Stimulated activated CD8-positive, alpha-beta memory T cell treated with anti-CD3 and anti-CD28 coated beads, Interleukin-4, amount 100 ng/mL, for 1 hour (primary cell): ENCODE data around the gene PPFIA3.
"Not testable (repeated sequence)": the region's sequence is repeated elsewhere in the genome, so short reads cannot be mapped to it uniquely, and the experiment has no call there.

Experiments
- DNase-seq, 2 donors: peaks; one replicate each; pipeline ENCODE4 v3.0.0-alpha.2; 2020; ENCODE audit warnings: low read depth in 2 of 2, low spot score in 1 of 2

PPFIA3 gene

DNA sequence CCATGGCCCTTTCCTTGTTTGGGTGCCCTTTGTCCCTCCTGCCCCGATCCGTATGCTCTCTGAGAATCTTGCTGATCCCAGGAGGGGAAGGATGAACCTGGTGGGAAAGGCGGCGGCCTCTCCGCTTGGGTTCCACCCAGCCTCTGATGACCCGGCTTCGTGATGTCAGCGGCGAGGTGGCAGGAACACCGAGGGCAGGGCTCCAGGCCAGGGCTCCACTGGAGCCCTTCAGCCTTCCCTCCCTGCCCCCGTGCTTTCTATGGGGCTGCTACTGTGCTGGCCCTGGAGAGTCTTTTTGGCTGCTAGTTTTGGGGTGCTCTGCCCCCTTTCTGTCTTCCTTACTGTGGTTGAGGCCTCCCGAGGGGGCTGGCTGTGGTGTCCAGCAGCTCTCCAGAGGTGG is 17.0 kb upstream of the PPFIA3 start:
- DNase-seq = no peak

- no peak for DNase-seq
These were observed 15.8 kb upstream of the PPFIA3 start for GRCh38 chr19:49103331-49104085.

GRCh38 chr19:49104229-49104864 is 15.0 kb upstream of the PPFIA3 start:
- no peak for DNase-seq

- DNase-seq = no peak
These were observed 12.7 kb upstream of the PPFIA3 start for GRCh38 chr19:49106648-49107135.

DNA sequence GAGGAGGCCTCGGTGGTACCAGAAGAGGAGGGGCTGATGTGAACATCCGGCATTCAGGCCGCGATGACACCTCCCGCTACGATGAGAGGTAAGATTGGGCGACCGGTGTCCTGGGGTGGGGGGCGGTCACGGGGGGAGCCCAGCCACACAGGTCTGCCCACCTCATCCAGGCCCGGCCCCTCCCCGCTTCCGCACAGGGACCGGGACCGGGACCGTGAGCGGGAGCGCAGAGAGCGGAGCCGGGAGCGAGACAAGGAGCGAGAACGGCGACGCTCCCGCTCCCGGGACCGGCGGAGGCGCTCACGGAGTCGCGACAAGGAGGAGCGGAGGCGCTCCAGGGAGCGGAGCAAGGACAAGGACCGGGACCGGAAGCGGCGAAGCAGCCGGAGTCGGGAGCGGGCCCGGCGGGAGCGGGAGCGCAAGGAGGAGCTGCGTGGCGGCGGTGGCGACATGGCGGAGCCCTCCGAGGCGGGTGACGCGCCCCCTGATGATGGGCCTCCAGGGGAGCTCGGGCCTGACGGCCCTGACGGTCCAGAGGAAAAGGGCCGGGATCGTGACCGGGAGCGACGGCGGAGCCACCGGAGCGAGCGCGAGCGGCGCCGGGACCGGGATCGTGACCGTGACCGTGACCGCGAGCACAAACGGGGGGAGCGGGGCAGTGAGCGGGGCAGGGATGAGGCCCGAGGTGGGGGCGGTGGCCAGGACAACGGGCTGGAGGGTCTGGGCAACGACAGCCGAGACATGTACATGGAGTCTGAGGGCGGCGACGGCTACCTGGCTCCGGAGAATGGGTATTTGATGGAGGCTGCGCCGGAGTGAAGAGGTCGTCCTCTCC is 11.5 kb upstream of the PPFIA3 start:
- DNase-seq = no peak

GRCh38 chr19:49109051-49109450 is 10.3 kb upstream of the PPFIA3 start:
- DNase-seq = no peak

DNA sequence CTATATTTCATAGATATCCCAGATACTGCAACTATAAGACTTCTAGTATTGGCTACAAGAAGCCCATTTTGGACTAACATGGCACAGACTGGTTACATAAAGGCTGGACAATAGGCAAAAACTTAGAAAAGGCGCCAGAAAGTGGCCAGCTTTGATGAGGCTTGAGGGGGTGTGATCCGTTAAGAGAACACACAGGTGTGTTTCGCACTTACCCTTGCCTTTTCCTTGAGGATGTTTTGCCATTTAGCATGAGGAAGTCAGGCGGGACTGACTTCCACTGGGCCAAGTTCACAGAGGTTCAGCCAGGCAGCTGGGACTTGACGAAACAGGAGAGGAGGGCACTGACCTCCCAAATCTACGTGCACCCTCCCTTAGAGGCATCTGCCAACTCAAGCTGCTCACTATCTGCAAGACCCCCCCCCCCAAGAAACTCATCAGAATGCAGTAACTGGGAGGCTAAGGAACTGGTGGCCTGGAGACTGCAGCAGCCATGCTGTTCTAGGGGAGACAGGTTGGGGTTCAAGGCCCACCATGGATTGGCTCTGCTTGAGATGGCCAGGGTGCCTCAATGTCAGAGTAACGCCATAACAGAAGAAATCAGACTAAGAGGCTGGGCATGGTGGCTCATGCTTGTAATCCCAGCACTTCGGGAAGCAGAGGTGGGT is 9.6 kb upstream of the PPFIA3 start:
- no peak for DNase-seq

- DNase-seq = no peak
These were observed 8.8 kb upstream of the PPFIA3 start for GRCh38 chr19:49110567-49110966.

GRCh38 chr19:49111218-49111998 is 7.9 kb upstream of the PPFIA3 start:
- DNase-seq = no peak

- DNase-seq = peak in 1 of 2 donors; percentile 44
These were observed 5.3 kb upstream of the PPFIA3 start, which contains the start of gene LIN7B for GRCh38 chr19:49113762-49114629. TSS of gene LIN7B (plus strand) at chr19:49114370. CDS start at chr19:49114405, 35 bp downstream.

DNA sequence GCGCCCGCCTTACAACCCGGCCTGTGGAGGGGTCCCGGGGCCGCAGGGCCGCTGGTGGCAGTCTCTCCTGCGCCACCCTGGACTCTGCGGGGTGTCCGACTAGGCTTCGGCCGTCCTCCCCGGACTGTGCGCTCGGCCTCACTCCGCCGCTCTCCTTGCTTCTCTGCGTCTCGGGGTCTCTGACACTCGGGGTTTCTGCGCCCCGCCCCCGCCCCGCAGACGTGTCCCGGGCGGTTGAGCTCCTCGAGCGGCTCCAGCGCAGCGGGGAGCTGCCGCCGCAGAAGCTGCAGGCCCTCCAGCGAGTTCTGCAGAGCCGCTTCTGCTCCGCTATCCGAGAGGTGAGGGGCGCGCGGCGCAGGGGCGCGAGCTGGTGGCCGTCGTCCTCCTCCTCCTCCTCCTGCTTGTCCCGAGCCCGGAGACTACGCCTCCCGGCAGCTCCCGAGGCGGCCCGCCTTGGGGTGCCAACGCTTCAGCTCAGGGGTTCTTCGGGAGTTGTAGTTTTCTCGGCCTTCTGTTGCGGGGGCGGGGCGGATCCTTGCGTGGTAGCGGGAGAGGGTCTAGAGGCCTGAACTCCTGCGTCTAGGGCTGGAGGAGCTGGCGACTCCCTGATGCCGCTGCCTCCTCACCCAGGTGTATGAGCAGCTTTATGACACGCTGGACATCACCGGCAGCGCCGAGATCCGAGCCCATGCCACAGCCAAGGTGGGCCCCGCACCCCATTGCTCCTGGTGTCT is 4.5 kb upstream of the PPFIA3 start:
- DNase-seq = no peak

GRCh38 chr19:49116544-49116943 is 2.8 kb upstream of the PPFIA3 start:
- DNase-seq = no peak

DNA sequence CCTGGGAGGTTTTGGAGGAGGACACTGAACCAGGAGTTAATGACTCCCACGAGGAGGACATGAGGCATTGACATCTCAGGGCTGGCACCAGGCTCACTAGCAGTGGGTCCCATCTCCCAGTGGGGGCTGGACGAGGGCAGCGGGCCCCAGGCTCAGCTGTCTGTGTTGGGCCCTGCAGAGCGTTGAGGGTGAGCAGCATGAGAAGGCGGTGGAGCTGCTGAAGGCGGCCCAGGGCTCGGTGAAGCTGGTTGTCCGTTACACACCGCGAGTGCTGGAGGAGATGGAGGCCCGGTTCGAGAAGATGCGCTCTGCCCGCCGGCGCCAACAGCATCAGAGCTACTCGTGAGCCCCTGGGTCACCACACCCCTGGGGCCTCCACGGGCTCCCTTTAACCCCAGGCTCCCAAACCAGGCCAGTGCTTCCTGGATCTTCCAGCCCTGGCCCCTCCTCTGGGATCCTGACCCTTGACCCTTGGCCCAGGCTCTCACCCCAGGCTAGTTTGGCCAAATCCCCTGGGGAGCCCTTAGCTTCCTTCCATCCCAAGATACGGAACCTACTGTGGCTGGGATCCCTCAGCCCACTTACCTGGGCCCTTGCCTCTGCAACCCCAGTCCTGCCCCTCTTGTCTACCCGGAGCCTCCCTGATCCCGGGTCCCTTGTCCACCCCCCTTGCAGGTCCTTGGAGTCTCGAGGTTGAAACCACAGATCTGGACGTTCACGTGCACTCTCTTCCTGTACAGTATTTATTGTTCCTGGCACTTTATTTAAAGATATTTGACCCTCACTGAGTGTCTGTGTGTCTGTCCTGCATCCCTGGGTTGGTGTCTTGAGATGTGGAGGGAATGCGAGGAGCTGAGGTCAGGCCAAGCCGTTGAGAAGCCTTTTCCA is 1.4 kb upstream of the PPFIA3 start:
- DNase-seq = no peak

- peak; percentile 92 for DNase-seq
These were observed 556 bp upstream of the PPFIA3 start, which contains the start of gene C19orf73 for GRCh38 chr19:49118565-49119410. TSS of gene C19orf73 (minus strand) at chr19:49119143. CDS start at chr19:49119022, 121 bp downstream.

DNA sequence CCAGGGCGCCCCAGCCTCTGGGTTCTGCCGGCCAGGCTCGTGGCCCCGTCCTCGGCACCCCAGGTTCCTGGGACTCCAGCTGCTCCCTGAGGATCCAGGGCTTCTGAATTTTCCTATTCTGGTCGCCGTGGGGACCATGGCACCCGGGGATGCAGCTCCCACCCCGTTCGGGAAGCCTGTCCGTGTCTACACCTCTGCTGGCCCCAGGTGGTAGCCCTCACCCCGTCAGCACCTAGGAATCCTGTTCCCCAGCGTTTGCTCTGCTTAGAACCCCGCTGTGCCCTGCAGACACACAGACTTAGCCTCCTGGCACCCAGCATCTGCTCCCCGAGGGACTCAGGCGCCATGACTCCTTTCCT is 960 bp downstream of the PPFIA3 start:
- no peak for DNase-seq

DNA sequence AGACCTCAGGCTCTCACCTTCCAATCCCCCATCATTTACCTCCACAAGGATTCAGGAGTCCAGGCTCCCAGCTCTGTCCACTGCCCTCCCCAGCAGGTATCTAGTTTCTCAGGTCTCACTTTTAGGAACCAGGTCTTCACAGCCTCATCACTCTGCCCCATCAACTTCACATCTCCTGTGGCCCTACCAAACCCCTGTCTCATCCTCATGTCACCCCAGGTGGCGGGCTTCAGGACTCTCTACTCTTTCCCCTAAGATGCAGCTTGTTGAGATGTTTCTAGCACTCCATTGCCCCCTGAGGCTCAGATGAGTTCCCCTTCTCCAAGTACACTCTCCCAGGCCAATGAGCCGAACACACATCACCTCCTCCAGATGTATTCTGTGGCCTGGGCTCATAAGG is 1.5 kb downstream of the PPFIA3 start:
- no peak for DNase-seq

- DNase-seq = not testable (repeated sequence)
These were observed 2.5 kb downstream of the PPFIA3 start for GRCh38 chr19:49121841-49122240.
